SK-N-SH (cell line): Measurements from ENCODE around the gene C3AR1. TPM values are rescaled to one million over a fixed set of nuclear protein-coding genes. Genes with fewer than 3 reads are reported as not detected.
"Not testable (repeated sequence)": the region's sequence is repeated elsewhere in the genome, so short reads cannot be mapped to it uniquely, and the experiment has no call there.

Experiments used
- CTCF ChIA-PET: fragments of 300-600, 350-600 bp; formaldehyde crosslinking; extraction: SDS; loops from one replicate; lab custom pipeline; 2021; lab: Yijun Ruan, JAX
- POLR2A ChIA-PET: fragments of 350-600 bp; sonication (Branson Sonifier 250); formaldehyde crosslinking; extraction: SDS; loops from one replicate; lab custom pipeline; 2020; ENCODE audit warnings: antibody characterized with exemption, inconsistent platforms; lab: Yijun Ruan, JAX
- DNase-seq: peaks from one replicate; pipeline ENCODE4 v3.0.0; 2012
- H2AFZ ChIP-seq: fragments of 200-600 bp; sonication (generic); 2 replicates; pipeline ENCODE4 v1.8.1; 2016; ENCODE audit warnings: antibody characterized with exemption, mild to moderate bottlenecking, low read depth
- H3F3A ChIP-seq: fragments of 200-600 bp; sonication (generic); replicated peaks from 2 replicates; pipeline ENCODE3; 2016; ENCODE audit warnings: antibody characterized with exemption, mild to moderate bottlenecking; ENCODE audit not compliant: insufficient read depth
- H3K27ac ChIP-seq, 2 experiments: fragments of 200-500 bp in 1 of 2; fragments of 200-600 bp in 1 of 2; sonication (Bioruptor generic) in 1 of 2; sonication (generic), shearing (Covaris generic) in 1 of 2; 2 replicates each; pipeline versions ENCODE4 v1.5.1 to v1.6.1; 2014 to 2016; ENCODE audit warnings: low read depth in 2 of 2, inconsistent platforms in 1 of 2, low read length in 1 of 2, mild to moderate bottlenecking in 1 of 2, mixed read lengths in 1 of 2
- H3K27me3 ChIP-seq: fragments of 200-600 bp; sonication (generic), shearing (Covaris generic); 2 replicates; pipeline ENCODE4 v1.6.1; 2016; ENCODE audit warnings: mixed run types; ENCODE audit not compliant: insufficient read depth
- H3K36me3 ChIP-seq, 2 experiments: fragments of 200-500 bp in 1 of 2; fragments of 200-600 bp in 1 of 2; sonication (Bioruptor generic) in 1 of 2; sonication (generic) in 1 of 2; replicated peaks in 1 of 2; 2 replicates each; pipeline versions ENCODE3 to v1.5.1; 2014 to 2016; ENCODE audit warnings: low read length in 1 of 2, mild to moderate bottlenecking in 1 of 2; ENCODE audit not compliant: insufficient read depth in 2 of 2, control insufficient read depth in 1 of 2
- H3K4me1 ChIP-seq, 2 experiments: fragments of 200-500 bp in 1 of 2; fragments of 200-600 bp in 1 of 2; sonication (Bioruptor generic) in 1 of 2; sonication (generic), shearing (Covaris generic) in 1 of 2; 2 replicates each; pipeline versions ENCODE4 v1.5.1 to v1.6.1; 2014 to 2016; ENCODE audit warnings: low read depth in 1 of 2, low read length in 1 of 2, mixed run types in 1 of 2; ENCODE audit not compliant: insufficient read depth in 2 of 2, control insufficient read depth in 1 of 2
- H3K4me2 ChIP-seq: fragments of 200-600 bp; sonication (generic), shearing (Covaris generic); 2 replicates; pipeline ENCODE4 v1.6.1; 2017; ENCODE audit warnings: mixed run types
- H3K4me3 ChIP-seq, 2 experiments: fragments of 200-500 bp in 1 of 2; fragments of 200-600 bp in 1 of 2; sonication (Bioruptor generic) in 1 of 2; sonication (generic), shearing (Covaris generic) in 1 of 2; 2 replicates each; pipeline versions ENCODE4 v1.5.1 to v1.8.1; 2014 to 2016; ENCODE audit warnings: low read depth in 2 of 2, inconsistent platforms in 1 of 2, low read length in 1 of 2, mild to moderate bottlenecking in 1 of 2, mixed read lengths in 1 of 2, moderate library complexity in 1 of 2
- H3K79me2 ChIP-seq: fragments of 200-600 bp; sonication (generic); 2 replicates; pipeline ENCODE4 v1.8.1; 2017; ENCODE audit warnings: mild to moderate bottlenecking; ENCODE audit not compliant: insufficient read depth
- H3K9ac ChIP-seq: fragments of 200-600 bp; sonication (generic); 2 replicates; pipeline ENCODE4 v1.6.1; 2017; ENCODE audit warnings: mixed run types
- H3K9me2 ChIP-seq: fragments of 200-600 bp; sonication (generic); 2 replicates; pipeline ENCODE4 v1.6.1; 2017; ENCODE audit warnings: mixed run types
- H3K9me3 ChIP-seq: fragments of 200-600 bp; sonication (generic); 2 replicates; pipeline ENCODE4 v1.6.1; 2017; ENCODE audit warnings: mixed run types, mild to moderate bottlenecking, moderate library complexity
- H4K20me1 ChIP-seq: fragments of 200-600 bp; sonication (generic); 2 replicates; pipeline ENCODE4 v1.6.1; 2017; ENCODE audit warnings: mild to moderate bottlenecking, mixed run types; ENCODE audit not compliant: insufficient read depth
- CHD2 ChIP-seq: fragments of 150-350 bp; IDR thresholded peaks from 2 replicates; pipeline ENCODE4 v1.6.1; 2018; ENCODE audit warnings: low read length; ENCODE audit not compliant: partially characterized antibody
- ELF1 ChIP-seq: IDR thresholded peaks from 2 replicates; pipeline ENCODE4 v1.4.0; 2012
- EP300 ChIP-seq, 2 experiments: IDR thresholded peaks; 2 replicates each; pipeline versions ENCODE4 v1.4.0 to v1.6.1; 2012; ENCODE audit warnings: borderline replicate concordance in 1 of 2, low read depth in 1 of 2, low read length in 1 of 2
- EZH2phosphoT487 ChIP-seq: fragments of 200-600 bp; sonication (generic); IDR thresholded peaks from 2 replicates; pipeline ENCODE4 v1.6.1; 2017; ENCODE audit warnings: low read depth, mixed run types, mild to moderate bottlenecking, antibody characterized with exemption, moderate library complexity, borderline replicate concordance
- FOSL2 ChIP-seq: IDR thresholded peaks from 2 replicates; pipeline ENCODE4 v1.4.0; 2012; ENCODE audit warnings: low read depth, mild to moderate bottlenecking, moderate library complexity, borderline replicate concordance
- FOXM1 ChIP-seq: IDR thresholded peaks from 2 replicates; pipeline ENCODE4 v1.4.0; 2012; ENCODE audit warnings: low read depth, mild to moderate bottlenecking
- JUND ChIP-seq: IDR thresholded peaks from 2 replicates; pipeline ENCODE4 v1.4.0; 2012
- MAX ChIP-seq: IDR thresholded peaks from 2 replicates; pipeline ENCODE4 v1.4.0; 2012; ENCODE audit warnings: low read depth
- NRF1 ChIP-seq: IDR thresholded peaks from 2 replicates; pipeline ENCODE4 v1.6.1; 2012; ENCODE audit warnings: low read depth, mild to moderate bottlenecking, low read length
- POLR2AphosphoS5 ChIP-seq: IDR thresholded peaks from 2 replicates; pipeline ENCODE4 v1.6.1; 2012; ENCODE audit warnings: low read depth, low read length
- RCOR1 ChIP-seq: fragments of 150-350 bp; IDR thresholded peaks from 2 replicates; pipeline ENCODE4 v1.6.1; 2017; ENCODE audit warnings: antibody characterized with exemption, low read length
- REST ChIP-seq: IDR thresholded peaks from 2 replicates; pipeline ENCODE4 v1.6.1; 2012; ENCODE audit warnings: mild to moderate bottlenecking, low read depth, low read length, moderate library complexity
- RXRA ChIP-seq: IDR thresholded peaks from 2 replicates; pipeline ENCODE4 v1.4.0; 2012; ENCODE audit warnings: low read depth, mild to moderate bottlenecking, borderline replicate concordance
- USF1 ChIP-seq: IDR thresholded peaks from 2 replicates; pipeline ENCODE4 v1.4.0; 2012; ENCODE audit warnings: low read depth, borderline replicate concordance
- USF2 ChIP-seq: fragments of 150-350 bp; IDR thresholded peaks from 2 replicates; pipeline ENCODE4 v1.6.1; 2017; ENCODE audit warnings: antibody characterized with exemption, low read length, low read depth, borderline replicate concordance
- YY1 ChIP-seq: IDR thresholded peaks from 2 replicates; pipeline ENCODE4 v1.4.0; 2012; ENCODE audit warnings: low read depth, mild to moderate bottlenecking
- WGBS: methylation state at CpG from one replicate; pipeline ENCODE4 v1.1.6; 2017; ENCODE audit warnings: low lambda C conversion rate; 5-methylcytosine and 5-hydroxymethylcytosine counted together
- polyA plus RNA-seq, 3 experiments: library from polyadenylated mRNA; depleted of rRNA; stranded (reverse); fragments of >200 nt; gene quantifications; 2 replicates each; pipeline ENCODE4 v1.2.3, GENCODE V29; 2012

C3AR1 gene
- polyA plus RNA-seq, 1 of the 3 experiments (the other 2 are of a cell fraction), result 1.4 TPM

- no peak for TF ChIP-seq USF1
Measured at GRCh38 chr12:8076366-8076765, 10.2 kb upstream of the C3AR1 start (continued).

- H3K27ac ChIP-seq, result no peak overlapping the region
- CTCF ChIA-PET, result interaction anchor here (0.8 to 3.1 kb wide), 2 partner anchors 10 to 30 kb away, joined by 3 to 19 read pairs; partner anchors contain the start of gene C3AR1
- H3K9ac ChIP-seq, result no peak overlapping the region
- WGBS, result 81% methylated on average over 6 of the region's 6 CpGs
- DNase-seq, result no peak
- no peaks in the 10 kb centered on the region for H4K20me1 ChIP-seq
- no peak overlapping the region for H3K4me3 ChIP-seq
- H3K79me2 ChIP-seq, result no peaks in the 10 kb centered on the region
- no peaks in the 10 kb centered on the region for H3K9me3 ChIP-seq
- POLR2A ChIA-PET, result no interaction called here
- no peak for TF ChIP-seq EP300 (IDR thresholded peaks at IDR 0.05; ENCODE audit: borderline replicate concordance in 1 of 2, low read depth in 1 of 2, low read length in 1 of 2)
- H3K4me2 ChIP-seq, result no peak overlapping the region
- no peak overlapping the region for H2AFZ ChIP-seq
- no peaks in the 10 kb centered on the region for H3K9me2 ChIP-seq
- H3K36me3 ChIP-seq, result no peaks in the 10 kb centered on the region
- peaks cover 3 to 10% of the 10 kb centered on the region in 2 experiments; a peak in 3 of 4 replicates for H3K4me1 ChIP-seq
- no peaks in the 10 kb centered on the region for H3K27me3 ChIP-seq
- H3F3A ChIP-seq, result peaks cover 9% of the 10 kb centered on the region
Measured at GRCh38 chr12:8075935-8076334, 9.8 kb upstream of the C3AR1 start.

GRCh38 chr12:8071820-8072219 lies 5.7 kb upstream of the C3AR1 start:
- H3K4me3 ChIP-seq, H3K4me1 ChIP-seq, DNase-seq, H2AFZ ChIP-seq, H3K9me3 ChIP-seq, H4K20me1 ChIP-seq, H3K79me2 ChIP-seq, H3K27ac ChIP-seq, POLR2A ChIA-PET, H3K9ac ChIP-seq, H3F3A ChIP-seq, H3K36me3 ChIP-seq, H3K4me2 ChIP-seq, H3K9me2 ChIP-seq, H3K27me3 ChIP-seq: not testable (repeated sequence)
- CTCF ChIA-PET, result interaction anchor here (0.6 kb wide), 1 partner anchor 1443 kb away, joined by 4 read pairs; no protein-coding TSS in a partner anchor
- WGBS, result 79% methylated on average over 3 of the region's 3 CpGs

GRCh38 chr12:8069582-8069981 lies 3.4 kb upstream of the C3AR1 start:
- Histone ChIP-seq H3K27me3 (no peaks in the 10 kb centered on the region), H2AFZ (peak overlapping the region; percentile 42; the same call in 1 of the 2 replicates), H3K4me3 (no peak overlapping the region), H3F3A (peaks cover 12% of the 10 kb centered on the region), H3K4me2 (no peak overlapping the region), H3K9me3 (no peaks in the 10 kb centered on the region), H3K4me1 (peaks cover 0 to 6% of the 10 kb centered on the region in 2 experiments; a peak in 1 of 4 replicates), H4K20me1 (no peaks in the 10 kb centered on the region), H3K36me3 (no peaks in the 10 kb centered on the region), H3K9ac (no peak overlapping the region), H3K9me2 (no peaks in the 10 kb centered on the region), H3K27ac (no peak overlapping the region), H3K79me2 (no peaks in the 10 kb centered on the region)
- ChIA-PET CTCF (interaction anchor here (1.3 to 2.0 kb wide), 3 partner anchors 9 to 24 kb away, joined by 3 to 8 read pairs (median 3); no protein-coding TSS in a partner anchor), POLR2A (no interaction called here)
- no peak for DNase-seq
- no peak for TF ChIP-seq POLR2AphosphoS5
- no peak for TF ChIP-seq FOSL2
- TF ChIP-seq EZH2phosphoT487, result no peak
- no peak for TF ChIP-seq ELF1
- TF ChIP-seq NRF1, result no peak
- TF ChIP-seq REST, result no peak
- TF ChIP-seq USF2, result no peak
- TF ChIP-seq FOXM1, result no peak
- TF ChIP-seq CHD2, result no peak
- no peak for TF ChIP-seq RXRA
- TF ChIP-seq JUND, result no peak
- TF ChIP-seq YY1, result no peak
- TF ChIP-seq RCOR1, result no peak
- no peak for TF ChIP-seq MAX
